ENCODE results near the gene SLC23A3. TPM values are rescaled to one million over a fixed set of nuclear protein-coding genes. Genes with fewer than 3 reads are reported as not detected.
A peak's percentile ranks its signal among the peaks of the same experiment; 100 is the strongest.

The SLC23A3 gene
- total RNA-seq, result 1 to 10 TPM in 1 of 3 donors, under 1 TPM in 2; 0.48 to 1.1 (median 0.89) TPM
- total RNA-seq (2013), result 1.4 TPM

- H3K27ac ChIP-seq (ENCODE audit: low read length), result no peak within 1 kb of the TSS
- Mint-ChIP-seq H3K27ac (no peak within 1 kb of the TSS), H3K4me1 (peaks cover 15 to 28% of the 10 kb centered on the region in 2 donors), H3K4me3 (no peak within 1 kb of the TSS), H3K27me3 (ENCODE audit: low read depth in 2 of 2) (no peaks in the 10 kb centered on the region), H3K36me3 (peaks cover 9% of the 10 kb centered on the region), H3K9me3 (no peaks in the 10 kb centered on the region)
- 93% methylated on average over 9 of the region's 10 CpGs for WGBS (ENCODE audit: insufficient coverage)
- no peak for ATAC-seq
- H3K9me3 ChIP-seq (ENCODE audit: control insufficient read depth, insufficient read depth, low read length), result no peaks in the 10 kb centered on the region
- no peak for TF ChIP-seq CTCF (IDR thresholded peaks at IDR 0.05)
- H3K4me1 ChIP-seq (ENCODE audit: control insufficient read depth, insufficient read depth, low read length), result peaks cover 6% of the 10 kb centered on the region
- H3K27me3 ChIP-seq (ENCODE audit: control insufficient read depth, insufficient read depth, low read length), result no peaks in the 10 kb centered on the region
- peaks cover 35% of the 10 kb centered on the region for H3K36me3 ChIP-seq (ENCODE audit: control insufficient read depth, insufficient read depth, low read length)
- H3K4me3 ChIP-seq (ENCODE audit: low read length), result no peak within 1 kb of the TSS
- no peak for DNase-seq
- intact Hi-C loops (cut with micrococcal nuclease), result loop anchor here (10.0 kb wide), 1 partner anchor 215 kb away; the partner anchor contains the start of gene DNPEP
Observed at GRCh38 chr2:219169930-219170654, at the start of gene SLC23A3. Gene SLC23A3 (minus strand): TSS chr2:219170029. CDS start chr2:219169984, 45 bp downstream.

GRCh38 chr2:219218732-219219701 lies 49.2 kb upstream of the SLC23A3 start, which contains the start of gene ABCB6:
Gene ABCB6 (minus strand): TSS chr2:219218958. CDS start chr2:219218673, 285 bp downstream.
- TF ChIP-seq CTCF (IDR thresholded peaks at IDR 0.05), result no peak
- Mint-ChIP-seq H3K9me3 (no peaks in the 10 kb centered on the region), H3K4me3 (peak within 1 kb of the TSS; percentile 83), H3K27me3 (ENCODE audit: low read depth in 2 of 2) (no peaks in the 10 kb centered on the region), H3K36me3 (peaks cover 7% of the 10 kb centered on the region), H3K27ac (peak within 1 kb of the TSS; percentile 62 to 75), H3K4me1 (peaks cover 6 to 17% of the 10 kb centered on the region in 2 donors)
- peaks cover 39% of the 10 kb centered on the region for H3K36me3 ChIP-seq (ENCODE audit: control insufficient read depth, insufficient read depth, low read length)
- no peaks in the 10 kb centered on the region for H3K9me3 ChIP-seq (ENCODE audit: control insufficient read depth, insufficient read depth, low read length)
- peak within 1 kb of the TSS; percentile 46 for H3K4me3 ChIP-seq (ENCODE audit: low read length)
- intact Hi-C loops (cut with micrococcal nuclease), result loop anchor here (1.0 to 2.0 kb wide), 2 partner anchors 10 to 58 kb away; partner anchors contain the start of genes ANKZF1, ATG9A and NHEJ1
- ATAC-seq (peak; percentile 83 to 89 (median 87)), DNase-seq (peak; percentile 73 to 92)
- H3K4me1 ChIP-seq (ENCODE audit: control insufficient read depth, insufficient read depth, low read length), result peaks cover 25% of the 10 kb centered on the region
- no peaks in the 10 kb centered on the region for H3K27me3 ChIP-seq (ENCODE audit: control insufficient read depth, insufficient read depth, low read length)
- 21% methylated on average over 71 of the region's 71 CpGs for WGBS (ENCODE audit: insufficient coverage)
- H3K27ac ChIP-seq (ENCODE audit: low read length), result peak within 1 kb of the TSS; percentile 18

- peaks cover 31% of the 10 kb centered on the region for H3K36me3 ChIP-seq (ENCODE audit: control insufficient read depth, insufficient read depth, low read length)
- H3K27ac ChIP-seq (ENCODE audit: low read length), result no peak overlapping the region
- peak overlapping the region; percentile 83 for H3K4me3 Mint-ChIP-seq
- H3K36me3 Mint-ChIP-seq, result peaks cover 7% of the 10 kb centered on the region
- peak; percentile 43 to 50 (median 46) for ATAC-seq
- H3K4me1 Mint-ChIP-seq, result peaks cover 6 to 17% of the 10 kb centered on the region in 2 donors
- no peak for TF ChIP-seq CTCF (IDR thresholded peaks at IDR 0.05)
- peak overlapping the region; percentile 46 for H3K4me3 ChIP-seq (ENCODE audit: low read length)
- peak in 1 of 2 donors; percentile 29 for DNase-seq
- no peaks in the 10 kb centered on the region for H3K27me3 ChIP-seq (ENCODE audit: control insufficient read depth, insufficient read depth, low read length)
- H3K9me3 ChIP-seq (ENCODE audit: control insufficient read depth, insufficient read depth, low read length), result no peaks in the 10 kb centered on the region
- H3K9me3 Mint-ChIP-seq, result no peaks in the 10 kb centered on the region
- 1% methylated on average over 37 of the region's 37 CpGs for WGBS (ENCODE audit: insufficient coverage)
- peak overlapping the region; percentile 62 to 75 for H3K27ac Mint-ChIP-seq
- peaks cover 24% of the 10 kb centered on the region for H3K4me1 ChIP-seq (ENCODE audit: control insufficient read depth, insufficient read depth, low read length)
- intact Hi-C loops (cut with micrococcal nuclease), result loop anchor here (2.0 kb wide), 1 partner anchor 57 kb away; the partner anchor contains the start of gene NHEJ1
- H3K27me3 Mint-ChIP-seq (ENCODE audit: low read depth in 2 of 2), result no peaks in the 10 kb centered on the region
Observed at GRCh38 chr2:219218217-219218731, 48.4 kb upstream of the SLC23A3 start.
